Peyer's patch (tissue), 4 donors: Measurements from ENCODE around the gene CCND1. TPM values are rescaled to one million over a fixed set of nuclear protein-coding genes. Genes with fewer than 3 reads are reported as not detected.
A peak's percentile ranks its signal among the peaks of the same experiment; 100 is the strongest.

ENCODE experiments used
- DNase-seq, 3 donors: peaks; one replicate each; pipeline ENCODE4 v3.0.0-alpha.2; 2017 to 2019
- H3K27ac ChIP-seq, 4 donors: fragments of 200-600 bp; sonication (generic); one replicate each; pipeline ENCODE4 v1.5.1; 2016 to 2019
- H3K27me3 ChIP-seq, 2 donors: fragments of 200-600 bp; sonication (generic); one replicate each; pipeline ENCODE4 v1.5.1; 2019
- H3K36me3 ChIP-seq, 3 donors: fragments of 200-600 bp; sonication (generic); one replicate each; pipeline ENCODE4 v1.5.1; 2016 to 2019
- H3K4me1 ChIP-seq, 4 donors: fragments of 200-600 bp; sonication (generic); one replicate each; pipeline ENCODE4 v1.5.1; 2016 to 2019
- H3K4me3 ChIP-seq, 4 donors: fragments of 200-600 bp; sonication (generic); 1 replicate in 3 of 4; 2 replicates in 1 of 4; pipeline ENCODE4 v1.5.1; 2016 to 2019; ENCODE audit warnings: mild to moderate bottlenecking in 1 of 4
- H3K9me3 ChIP-seq, 4 donors: fragments of 200-600 bp; sonication (generic); one replicate each; pipeline ENCODE4 v1.5.1; 2016 to 2019; ENCODE audit warnings: mild to moderate bottlenecking in 1 of 4
- CTCF ChIP-seq, 6 experiments: fragments of 450-650 bp in 4 of 6; fragments of 200-600 bp in 2 of 6; sonication (generic) in 1 of 6; IDR thresholded peaks; one replicate each; pipeline ENCODE4 v1.5.1; 2017 to 2019; ENCODE audit warnings: antibody characterized with exemption in 6 of 6, mild to moderate bottlenecking in 3 of 6, moderate library complexity in 1 of 6
- POLR2A ChIP-seq, 2 donors: fragments of 450-650 bp; IDR thresholded peaks; one replicate each; pipeline ENCODE4 v1.5.1; 2017; ENCODE audit warnings: antibody characterized with exemption in 2 of 2, mild to moderate bottlenecking in 2 of 2, moderate library complexity in 2 of 2
- total RNA-seq, 4 donors: library from RNA; depleted of rRNA; stranded (reverse); fragments of >200 nt; gene quantifications; one replicate each; pipeline ENCODE4 v1.1.0, GENCODE V29; 2016

Gene CCND1
- total RNA-seq, 4 donors from 2014 or later: 13.5 to 46.6 (median 40.0) TPM

GRCh38 chr11:69680688-69681087 is 39.7 kb downstream of the CCND1 start:
- DNase-seq: no peak
- Histone ChIP-seq H3K36me3 (no peaks in the 10 kb centered on the region), H3K9me3 (no peaks in the 10 kb centered on the region), H3K4me3 (no peak overlapping the region), H3K27ac (no peak overlapping the region), H3K4me1 (peaks cover 0 to 2% (median under 1%) of the 10 kb centered on the region in 4 donors), H3K27me3 (no peaks in the 10 kb centered on the region)
- TF ChIP-seq CTCF (IDR thresholded peaks at IDR 0.05): no peak
- no peak for TF ChIP-seq POLR2A (IDR thresholded peaks at IDR 0.05)

GRCh38 chr11:69682221-69682620 is 41.3 kb downstream of the CCND1 start:
- no peaks in the 10 kb centered on the region for H3K27me3 ChIP-seq
- H3K4me1 ChIP-seq: peaks cover 0 to 4% (median 2%) of the 10 kb centered on the region in 4 donors
- DNase-seq: no peak
- H3K36me3 ChIP-seq: no peaks in the 10 kb centered on the region
- H3K4me3 ChIP-seq: no peak overlapping the region
- TF ChIP-seq CTCF (IDR thresholded peaks at IDR 0.05) (no peak), POLR2A (IDR thresholded peaks at IDR 0.05) (no peak)
- no peaks in the 10 kb centered on the region for H3K9me3 ChIP-seq
- H3K27ac ChIP-seq: no peak overlapping the region

DNA sequence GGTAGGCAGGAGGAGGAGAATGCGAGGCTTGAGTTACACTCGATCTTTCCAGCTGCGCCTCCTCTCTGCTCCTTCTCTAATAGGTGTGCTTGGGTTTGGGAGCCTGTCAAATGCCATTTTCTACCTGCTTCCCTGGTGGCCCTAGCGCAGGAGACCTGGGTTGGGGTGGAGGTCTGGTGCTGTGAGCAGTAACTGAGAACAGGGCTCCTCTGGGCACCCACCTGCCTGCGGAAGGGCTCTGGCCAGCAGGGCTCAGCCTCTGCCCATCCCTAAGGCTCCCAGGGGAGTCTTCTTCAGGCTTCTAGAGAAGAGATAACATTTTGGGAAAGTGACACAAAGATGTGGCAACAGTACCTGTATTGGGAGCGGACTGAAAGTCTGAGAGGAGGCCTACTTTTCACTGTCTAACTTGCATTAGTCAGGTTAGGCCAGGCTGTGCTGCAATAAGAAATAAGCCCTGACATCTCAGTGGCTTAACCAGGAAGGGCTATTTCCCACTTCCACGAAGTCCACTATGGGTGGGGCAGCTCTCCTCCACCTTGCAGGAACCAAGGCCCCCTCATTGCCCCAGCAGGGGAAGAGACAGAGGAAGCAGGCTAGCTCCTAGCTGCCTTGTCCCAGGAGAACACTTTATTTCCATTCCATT is 41.8 kb downstream of the CCND1 start:
- Histone ChIP-seq H3K27me3 (no peaks in the 10 kb centered on the region), H3K9me3 (no peaks in the 10 kb centered on the region), H3K27ac (no peak overlapping the region), H3K36me3 (no peaks in the 10 kb centered on the region), H3K4me1 (peaks cover 0 to 4% (median 2%) of the 10 kb centered on the region in 4 donors), H3K4me3 (no peak overlapping the region)
- DNase-seq: no peak
- TF ChIP-seq CTCF (IDR thresholded peaks at IDR 0.05) (no peak), POLR2A (IDR thresholded peaks at IDR 0.05) (no peak)

GRCh38 chr11:69683764-69684333 is 42.9 kb downstream of the CCND1 start:
- Histone ChIP-seq H3K4me3 (no peak overlapping the region), H3K9me3 (no peaks in the 10 kb centered on the region), H3K4me1 (peaks cover 0 to 4% (median 2%) of the 10 kb centered on the region in 4 donors), H3K36me3 (no peaks in the 10 kb centered on the region), H3K27me3 (no peaks in the 10 kb centered on the region), H3K27ac (no peak overlapping the region)
- TF ChIP-seq CTCF (IDR thresholded peaks at IDR 0.05) (peak in 4 of 6 experiments; percentile 25 to 58 (median 52)), POLR2A (IDR thresholded peaks at IDR 0.05) (no peak)
- DNase-seq: peak in 1 of 3 donors; percentile 59

DNA sequence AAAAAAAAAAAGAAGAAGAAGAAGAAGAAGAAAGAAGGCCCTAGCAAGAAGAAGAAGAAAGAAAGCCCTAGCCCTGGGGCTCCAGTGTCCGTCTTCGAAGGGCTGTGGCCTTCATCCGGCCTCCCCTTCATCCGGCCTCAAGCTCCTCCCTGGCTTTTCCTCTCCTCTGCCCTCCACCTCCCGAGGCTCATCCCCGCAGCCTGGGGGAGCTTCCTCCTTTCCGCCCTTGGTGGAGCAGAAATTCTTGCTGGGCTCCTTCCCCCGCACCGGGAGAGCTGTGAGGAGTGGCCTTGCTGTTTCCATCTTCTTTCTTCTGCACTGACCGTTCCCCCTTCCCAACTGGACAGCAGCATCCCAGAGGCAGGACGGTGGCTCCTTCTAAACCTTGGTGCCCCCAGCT is 43.7 kb downstream of the CCND1 start:
- no peak for DNase-seq
- no peak overlapping the region for H3K27ac ChIP-seq

More for the DNA sequence above, 43.7 kb downstream of the CCND1 start:
- Histone ChIP-seq H3K4me3 (no peak overlapping the region), H3K36me3 (no peaks in the 10 kb centered on the region), H3K4me1 (peaks cover 0 to 4% (median 2%) of the 10 kb centered on the region in 4 donors), H3K27me3 (no peaks in the 10 kb centered on the region), H3K9me3 (no peaks in the 10 kb centered on the region)
- TF ChIP-seq CTCF (IDR thresholded peaks at IDR 0.05): no peak
- TF ChIP-seq POLR2A (IDR thresholded peaks at IDR 0.05): no peak
